Measurements from ENCODE around the gene RPL38. TPM values are rescaled to one million over a fixed set of nuclear protein-coding genes. Genes with fewer than 3 reads are reported as not detected.

Gene RPL38
- total and polyA plus RNA-seq, 2 donors (not counting 1 experiment from before 2014, with no cell fraction given): 722 to 1,550 TPM

DNA sequence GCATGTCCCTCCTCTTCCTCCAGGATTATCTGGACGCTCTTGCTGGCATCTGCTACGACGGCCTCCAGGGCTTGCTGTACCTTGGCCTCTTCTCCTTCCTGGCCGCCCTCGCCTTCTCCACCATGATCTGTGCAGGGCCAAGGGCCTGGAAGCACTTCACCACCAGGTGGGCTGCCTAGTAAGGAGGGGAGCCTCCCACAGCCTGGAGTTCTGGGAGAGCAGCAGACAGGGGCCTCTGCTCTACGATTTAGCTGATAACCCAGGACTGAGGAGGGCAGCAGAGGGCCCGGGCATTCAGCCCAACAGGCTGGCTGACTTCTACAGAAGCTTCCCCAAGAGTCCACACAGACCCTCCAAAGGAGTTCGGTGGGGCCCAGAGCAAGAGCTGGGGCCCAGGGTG, 48.7 kb downstream of the RPL38 start:
- TF ChIP-seq, protein P1, sequence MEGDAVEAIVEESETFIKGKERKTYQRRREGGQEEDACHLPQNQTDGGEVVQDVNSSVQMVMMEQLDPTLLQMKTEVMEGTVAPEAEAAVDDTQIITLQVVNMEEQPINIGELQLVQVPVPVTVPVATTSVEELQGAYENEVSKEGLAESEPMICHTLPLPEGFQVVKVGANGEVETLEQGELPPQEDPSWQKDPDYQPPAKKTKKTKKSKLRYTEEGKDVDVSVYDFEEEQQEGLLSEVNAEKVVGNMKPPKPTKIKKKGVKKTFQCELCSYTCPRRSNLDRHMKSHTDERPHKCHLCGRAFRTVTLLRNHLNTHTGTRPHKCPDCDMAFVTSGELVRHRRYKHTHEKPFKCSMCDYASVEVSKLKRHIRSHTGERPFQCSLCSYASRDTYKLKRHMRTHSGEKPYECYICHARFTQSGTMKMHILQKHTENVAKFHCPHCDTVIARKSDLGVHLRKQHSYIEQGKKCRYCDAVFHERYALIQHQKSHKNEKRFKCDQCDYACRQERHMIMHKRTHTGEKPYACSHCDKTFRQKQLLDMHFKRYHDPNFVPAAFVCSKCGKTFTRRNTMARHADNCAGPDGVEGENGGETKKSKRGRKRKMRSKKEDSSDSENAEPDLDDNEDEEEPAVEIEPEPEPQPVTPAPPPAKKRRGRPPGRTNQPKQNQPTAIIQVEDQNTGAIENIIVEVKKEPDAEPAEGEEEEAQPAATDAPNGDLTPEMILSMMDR (IDR thresholded peaks at IDR 0.05): no peak
- TF ChIP-seq EZH2 (IDR thresholded peaks at IDR 0.05; ENCODE audit: borderline replicate concordance, insufficient read depth, low read depth, low read length, poor library complexity, severe bottlenecking): no peak
- CTCF ChIA-PET: no interaction called here

DNA sequence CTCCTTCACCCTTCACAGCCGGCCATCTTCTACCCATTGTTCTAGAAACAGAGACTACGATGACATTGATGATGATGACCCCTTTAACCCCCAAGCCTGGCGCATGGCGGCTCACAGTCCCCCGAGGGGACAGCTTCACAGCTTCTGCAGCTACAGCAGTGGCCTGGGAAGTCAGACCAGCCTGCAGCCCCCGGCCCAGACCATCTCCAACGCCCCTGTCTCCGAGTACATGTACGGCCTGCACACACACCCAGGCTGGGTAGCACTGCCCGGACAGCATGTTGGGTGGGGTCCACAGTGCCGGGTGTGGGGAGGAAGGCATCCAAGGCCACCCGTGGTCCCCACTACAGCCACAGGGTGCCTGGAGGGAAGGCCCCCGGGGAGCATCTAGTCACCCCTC, 49.6 kb downstream of the RPL38 start:
- 93% methylated on average over 12 of the region's 13 CpGs for WGBS (ENCODE audit: insufficient coverage)
- CTCF ChIA-PET: no interaction called here

More for the DNA sequence above, 48.7 kb downstream of the RPL38 start:
- Mint-ChIP-seq H3K9me3 (ENCODE audit: insufficient read depth) (no peaks in the 10 kb centered on the region), H3K27me3 (no peaks in the 10 kb centered on the region), H3K27ac (no peak overlapping the region), H3K4me1 (no peaks in the 10 kb centered on the region), H3K4me3 (no peak overlapping the region)
- H3K9me3 ChIP-seq (ENCODE audit: control extremely low read depth in 1 of 3, control insufficient read depth in 2 of 3, insufficient read depth in 1 of 3, low read length in 2 of 3): no peaks in the 10 kb centered on the region
- DNase-seq: no peak
- no peak overlapping the region for H3K27ac ChIP-seq (ENCODE audit: low read length in 2 of 2)
- H4K20me1 ChIP-seq (ENCODE audit: control insufficient read depth, insufficient read depth, low read length, poor library complexity, severe bottlenecking): no peaks in the 10 kb centered on the region
- H2AFZ ChIP-seq (ENCODE audit: insufficient read depth, low read depth, low read length, poor library complexity, severe bottlenecking): no peak overlapping the region
- H3K36me3 ChIP-seq (replicated peaks in 1 of 2; ENCODE audit: control extremely low read depth in 1 of 2, control insufficient read depth in 1 of 2, extremely low read depth in 1 of 2, insufficient read depth in 2 of 2, low read length in 1 of 2): no peaks in the 10 kb centered on the region
- ATAC-seq (ENCODE audit: low read depth): no peak
- H3K4me2 ChIP-seq (replicated peaks; ENCODE audit: low read depth, low read length, poor library complexity, severe bottlenecking): no peak overlapping the region
- no peak overlapping the region for H3K4me3 ChIP-seq (ENCODE audit: control extremely low read depth in 1 of 5, extremely low read depth in 1 of 5, insufficient read depth in 1 of 5, low read depth in 2 of 5, low read length in 4 of 5)
- WGBS (ENCODE audit: insufficient coverage): 82% methylated on average over 3 of the region's 8 CpGs
- H3K4me1 ChIP-seq (ENCODE audit: control insufficient read depth in 2 of 2, insufficient read depth in 2 of 2, low read length in 2 of 2): no peaks in the 10 kb centered on the region
- intact Hi-C loops (cut with micrococcal nuclease): no loop called here
- POLR2A ChIA-PET: no interaction called here
- H3K79me2 ChIP-seq (ENCODE audit: control insufficient read depth, insufficient read depth, low read length): no peaks in the 10 kb centered on the region
- H3K9ac ChIP-seq (ENCODE audit: low read length): no peak overlapping the region
- peaks cover 0 to 2% (median 0%) of the 10 kb centered on the region in 4 experiments for H3K27me3 ChIP-seq (replicated peaks in 1 of 4; ENCODE audit: control extremely low read depth in 1 of 4, control insufficient read depth in 3 of 4, insufficient read depth in 4 of 4, low read length in 3 of 4)

More for the DNA sequence above, 49.6 kb downstream of the RPL38 start:
- no peak overlapping the region for H3K4me3 Mint-ChIP-seq
- no peak for TF ChIP-seq EZH2 (IDR thresholded peaks at IDR 0.05; ENCODE audit: borderline replicate concordance, insufficient read depth, low read depth, low read length, poor library complexity, severe bottlenecking)
- TF ChIP-seq, protein P1 (IDR thresholded peaks at IDR 0.05): no peak
- H2AFZ ChIP-seq (ENCODE audit: insufficient read depth, low read depth, low read length, poor library complexity, severe bottlenecking): no peak overlapping the region
- no peaks in the 10 kb centered on the region for H3K36me3 ChIP-seq (replicated peaks in 1 of 2; ENCODE audit: control extremely low read depth in 1 of 2, control insufficient read depth in 1 of 2, extremely low read depth in 1 of 2, insufficient read depth in 2 of 2, low read length in 1 of 2)
- H3K4me2 ChIP-seq (replicated peaks; ENCODE audit: low read depth, low read length, poor library complexity, severe bottlenecking): no peak overlapping the region
- no peaks in the 10 kb centered on the region for H3K27me3 Mint-ChIP-seq
- DNase-seq: no peak
- H3K4me1 Mint-ChIP-seq: no peaks in the 10 kb centered on the region
- no peaks in the 10 kb centered on the region for H3K4me1 ChIP-seq (ENCODE audit: control insufficient read depth in 2 of 2, insufficient read depth in 2 of 2, low read length in 2 of 2)
- no peak overlapping the region for H3K27ac ChIP-seq (ENCODE audit: low read length in 2 of 2)
- POLR2A ChIA-PET: no interaction called here
- H3K4me3 ChIP-seq (ENCODE audit: control extremely low read depth in 1 of 5, extremely low read depth in 1 of 5, insufficient read depth in 1 of 5, low read depth in 2 of 5, low read length in 4 of 5): no peak overlapping the region
- intact Hi-C loops (cut with micrococcal nuclease): no loop called here
- H4K20me1 ChIP-seq (ENCODE audit: control insufficient read depth, insufficient read depth, low read length, poor library complexity, severe bottlenecking): no peaks in the 10 kb centered on the region
- no peaks in the 10 kb centered on the region for H3K9me3 ChIP-seq (ENCODE audit: control extremely low read depth in 1 of 3, control insufficient read depth in 2 of 3, insufficient read depth in 1 of 3, low read length in 2 of 3)
- peaks cover 0 to 2% (median 0%) of the 10 kb centered on the region in 4 experiments for H3K27me3 ChIP-seq (replicated peaks in 1 of 4; ENCODE audit: control extremely low read depth in 1 of 4, control insufficient read depth in 3 of 4, insufficient read depth in 4 of 4, low read length in 3 of 4)
- H3K9me3 Mint-ChIP-seq (ENCODE audit: insufficient read depth): no peaks in the 10 kb centered on the region
- H3K79me2 ChIP-seq (ENCODE audit: control insufficient read depth, insufficient read depth, low read length): no peaks in the 10 kb centered on the region
- no peak overlapping the region for H3K27ac Mint-ChIP-seq
- H3K9ac ChIP-seq (ENCODE audit: low read length): no peak overlapping the region
- ATAC-seq (ENCODE audit: low read depth): no peak
